Fibroblast of lung (primary cell): ENCODE results near the gene ALKBH3. TPM values are rescaled to one million over a fixed set of nuclear protein-coding genes. Genes with fewer than 3 reads are reported as not detected.
A peak's percentile ranks its signal among the peaks of the same experiment; 100 is the strongest.

Experiments
- DNase-seq, 2 donors: peaks; one replicate each; pipeline versions ENCODE4 v3.0.0 to v3.0.0-alpha.2; 2010; ENCODE audit warnings: low read depth in 2 of 2
- H2AFZ ChIP-seq: 2 replicates; pipeline ENCODE4 v1.5.1; 2012; ENCODE audit warnings: low read length, control low read depth, inconsistent platforms
- H3K27ac ChIP-seq: 2 replicates; pipeline ENCODE4 v1.5.1; 2011; ENCODE audit warnings: low read length, control low read depth; ENCODE audit not compliant: insufficient read depth
- H3K27me3 ChIP-seq: 2 replicates; pipeline ENCODE4 v1.5.1; 2011; ENCODE audit warnings: mild to moderate bottlenecking, low read length; ENCODE audit not compliant: control insufficient read depth, insufficient read depth
- H3K36me3 ChIP-seq: 2 replicates; pipeline ENCODE4 v1.5.1; 2011; ENCODE audit warnings: low read length; ENCODE audit not compliant: control insufficient read depth, insufficient read depth
- H3K4me1 ChIP-seq: 2 replicates; pipeline ENCODE4 v1.5.1; 2011; ENCODE audit warnings: low read length; ENCODE audit not compliant: control insufficient read depth, insufficient read depth; ENCODE audit errors: extremely low read depth
- H3K4me2 ChIP-seq: 2 replicates; pipeline ENCODE4 v1.5.1; 2011; ENCODE audit warnings: low read length, control low read depth; ENCODE audit not compliant: insufficient read depth; ENCODE audit errors: extremely low read depth
- H3K4me3 ChIP-seq, 4 experiments: fragments of 200-600 bp in 1 of 4; sonication (generic) in 1 of 4; replicated peaks in 1 of 4; 2 replicates each; pipeline ENCODE4 v1.5.1; 2011 to 2016; ENCODE audit warnings: low read length in 4 of 4, low read depth in 3 of 4, mild to moderate bottlenecking in 3 of 4, control low read depth in 2 of 4, inconsistent platforms in 1 of 4, mixed read lengths in 1 of 4; ENCODE audit not compliant: insufficient read depth in 1 of 4; ENCODE audit errors: control extremely low read depth in 1 of 4
- H3K79me2 ChIP-seq: 2 replicates; pipeline ENCODE4 v1.5.1; 2012; ENCODE audit warnings: mild to moderate bottlenecking, low read length, inconsistent platforms; ENCODE audit not compliant: control insufficient read depth, insufficient read depth
- H3K9ac ChIP-seq: 2 replicates; pipeline ENCODE4 v1.5.1; 2011; ENCODE audit warnings: mild to moderate bottlenecking, low read length, control low read depth; ENCODE audit not compliant: insufficient read depth
- H3K9me3 ChIP-seq: 2 replicates; pipeline ENCODE4 v1.5.1; 2012; ENCODE audit warnings: low read depth, low read length; ENCODE audit not compliant: control insufficient read depth, insufficient read depth
- H4K20me1 ChIP-seq: 2 replicates; pipeline ENCODE4 v1.5.1; 2011; ENCODE audit warnings: low read length; ENCODE audit not compliant: control insufficient read depth, insufficient read depth; ENCODE audit errors: extremely low read depth
- CTCF ChIP-seq, 2 donors: IDR thresholded peaks in 1 of 2; conservative IDR thresholded peaks in 1 of 2; 1 replicate in 1 of 2; 2 replicates in 1 of 2; pipeline ENCODE4 v1.5.1; 2011 to 2012; ENCODE audit warnings: low read length in 2 of 2, control low read depth in 1 of 2, inconsistent platforms in 1 of 2, low read depth in 1 of 2, mild to moderate bottlenecking in 1 of 2
- EZH2 ChIP-seq: IDR thresholded peaks from 2 replicates; pipeline ENCODE4 v1.5.1; 2012; ENCODE audit warnings: low read length, control low read depth, mild to moderate bottlenecking; ENCODE audit errors: missing control alignments
- polyA plus RNA-seq, 2 donors: library from polyadenylated mRNA; depleted of rRNA in 1 of 2; stranded (reverse) in 1 of 2; unstranded in 1 of 2; fragments of >200 nt; gene quantifications; 2 replicates each; pipeline ENCODE4 v1.2.1, GENCODE V29; 2011 to 2012; ENCODE audit warnings: missing spikeins in 1 of 2
- total RNA-seq: library from RNA; depleted of rRNA; stranded (reverse); fragments of >200 nt; gene quantifications from 2 replicates; pipeline ENCODE4 v1.2.1, GENCODE V29; 2014

The ALKBH3 gene
- total and polyA plus RNA-seq, 2 donors (not counting 1 experiment from before 2014, with no cell fraction given): 39.0 to 56.1 TPM

DNA sequence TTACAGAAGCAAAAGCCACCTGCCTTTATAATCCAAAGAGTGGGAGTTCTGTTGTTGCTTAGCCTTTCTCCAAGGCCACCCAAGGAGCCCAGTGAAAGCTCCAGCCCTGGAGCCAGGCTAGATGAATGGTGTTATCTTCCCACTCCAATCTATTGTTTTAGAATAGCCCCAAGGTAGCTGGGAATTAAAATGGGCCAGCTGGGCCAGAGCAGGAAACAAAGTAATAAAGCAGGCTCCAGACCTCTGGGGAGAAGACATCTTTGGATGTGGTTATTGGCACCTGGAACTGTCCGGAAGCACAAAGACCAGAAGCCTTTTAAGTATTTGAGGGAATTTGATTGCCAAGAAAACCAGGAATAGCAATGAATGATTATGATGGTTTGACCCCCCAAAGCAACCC lies 70.6 kb downstream of the ALKBH3 start:
- Histone ChIP-seq H3K27me3 (peaks cover 5% of the 10 kb centered on the region), H3K4me1 (peaks cover 2% of the 10 kb centered on the region), H3K36me3 (no peaks in the 10 kb centered on the region), H3K4me2 (no peak overlapping the region), H4K20me1 (no peaks in the 10 kb centered on the region), H2AFZ (no peak overlapping the region), H3K9me3 (no peaks in the 10 kb centered on the region), H3K27ac (no peak overlapping the region), H3K79me2 (no peaks in the 10 kb centered on the region), H3K4me3 (no peak overlapping the region), H3K9ac (no peak overlapping the region)
- peak in 1 of 2 donors; percentile 61 for DNase-seq
- no peak for TF ChIP-seq EZH2
- no peak for TF ChIP-seq CTCF (conservative IDR thresholded peaks at IDR 0.05 in 1 of 2, IDR thresholded peaks at IDR 0.05 in 1 of 2; ENCODE audit: low read depth in 1 of 2, low read length in 2 of 2)

- Histone ChIP-seq H3K4me1 (peaks cover 2% of the 10 kb centered on the region), H3K4me2 (no peak overlapping the region), H2AFZ (no peak overlapping the region)
Measured at GRCh38 chr11:43952020-43952400, 71.4 kb downstream of the ALKBH3 start.

More at GRCh38 chr11:43952020-43952400, 71.4 kb downstream of the ALKBH3 start:
- no peaks in the 10 kb centered on the region for H3K79me2 ChIP-seq
- no peak for DNase-seq
- H3K27me3 ChIP-seq: peaks cover 5% of the 10 kb centered on the region
- no peak overlapping the region for H3K4me3 ChIP-seq
- no peaks in the 10 kb centered on the region for H3K9me3 ChIP-seq
- no peak overlapping the region for H3K9ac ChIP-seq
- TF ChIP-seq CTCF (conservative IDR thresholded peaks at IDR 0.05 in 1 of 2, IDR thresholded peaks at IDR 0.05 in 1 of 2; ENCODE audit: low read depth in 1 of 2, low read length in 2 of 2): no peak
- TF ChIP-seq EZH2: no peak
- no peaks in the 10 kb centered on the region for H3K36me3 ChIP-seq
- H4K20me1 ChIP-seq: no peaks in the 10 kb centered on the region
- no peak overlapping the region for H3K27ac ChIP-seq
